ENCODE measurements around the gene TIGD3.

TIGD3 gene

GRCh38 chr11:65341856-65342255, 12.7 kb upstream of the TIGD3 start:
- TF ChIP-seq CTCF (IDR thresholded peaks at IDR 0.05; ENCODE audit: insufficient read depth, missing control alignments), result no peak
- no peak for DNase-seq (ENCODE audit: insufficient read length, low spot score)
- FAIRE-seq, result no peak

GRCh38 chr11:65351511-65351910, 3.0 kb upstream of the TIGD3 start:
- FAIRE-seq (no peak), DNase-seq (ENCODE audit: insufficient read length, low spot score) (no peak)
- no peak for TF ChIP-seq CTCF (IDR thresholded peaks at IDR 0.05; ENCODE audit: insufficient read depth, missing control alignments)

- DNase-seq (ENCODE audit: insufficient read length, low spot score) (no peak), FAIRE-seq (no peak)
- peak; percentile 9 for TF ChIP-seq CTCF (IDR thresholded peaks at IDR 0.05; ENCODE audit: insufficient read depth, missing control alignments)
Observed at GRCh38 chr11:65352783-65353182, 1.8 kb upstream of the TIGD3 start.

GRCh38 chr11:65353376-65353775, 1.2 kb upstream of the TIGD3 start:
- DNase-seq (ENCODE audit: insufficient read length, low spot score) (no peak), FAIRE-seq (no peak)
- TF ChIP-seq CTCF (IDR thresholded peaks at IDR 0.05; ENCODE audit: insufficient read depth, missing control alignments), result no peak

GRCh38 chr11:65353900-65354264, 669 bp upstream of the TIGD3 start:
- no peak for DNase-seq (ENCODE audit: insufficient read length, low spot score)
- no peak for FAIRE-seq
- no peak for TF ChIP-seq CTCF (IDR thresholded peaks at IDR 0.05; ENCODE audit: insufficient read depth, missing control alignments)

- no peak for FAIRE-seq
- no peak for TF ChIP-seq CTCF (IDR thresholded peaks at IDR 0.05; ENCODE audit: insufficient read depth, missing control alignments)
- DNase-seq (ENCODE audit: insufficient read length, low spot score), result peak; percentile 68
Observed at GRCh38 chr11:65355013-65355775, 643 bp downstream of the TIGD3 start.

GRCh38 chr11:65355776-65356393, 1.3 kb downstream of the TIGD3 start:
- DNase-seq (ENCODE audit: insufficient read length, low spot score) (no peak), FAIRE-seq (no peak)
- TF ChIP-seq CTCF (IDR thresholded peaks at IDR 0.05; ENCODE audit: insufficient read depth, missing control alignments), result no peak

All from D721Med (cell line).